Activated CD8-positive, alpha-beta T cell treated with anti-CD3 and anti-CD28 coated beads for 36 hours (primary cell): ENCODE results near the gene MEF2C. TPM values are rescaled to one million over a fixed set of nuclear protein-coding genes. Genes with fewer than 3 reads are reported as not detected.

ENCODE experiments used
- ATAC-seq: fragments of 200-7000 bp; cut with Tn5 transposase; one replicate; pipeline ENCODE4 v1.10.0; 2021; ENCODE audit warnings: mild to moderate bottlenecking, moderate library complexity
- CTCF ChIA-PET: fragments of 350-600 bp; sonication (Branson Sonifier 250); formaldehyde crosslinking; loops from one replicate; lab custom pipeline; 2021; ENCODE audit warnings: antibody characterized with exemption; lab: Charles Lee
- POLR2A ChIA-PET: fragments of 350-600 bp; sonication (Branson Sonifier 250); formaldehyde crosslinking; loops from one replicate; lab custom pipeline; 2021; ENCODE audit warnings: antibody characterized with exemption; lab: Charles Lee
- DNase-seq: peaks from one replicate; pipeline ENCODE4 v3.0.0-alpha.2; 2020
- H3K27ac Mint-ChIP-seq: one replicate; pipeline ENCODE4 v1.8.0; 2021; ENCODE audit warnings: mild to moderate bottlenecking, mixed read lengths
- H3K27me3 Mint-ChIP-seq: one replicate; pipeline ENCODE4 v1.8.0; 2021; ENCODE audit warnings: mixed read lengths
- H3K36me3 Mint-ChIP-seq: one replicate; pipeline ENCODE4 v1.8.0; 2021; ENCODE audit warnings: low read depth, mixed read lengths
- H3K4me1 Mint-ChIP-seq: one replicate; pipeline ENCODE4 v1.8.0; 2021; ENCODE audit warnings: low read depth, mixed read lengths
- H3K4me3 Mint-ChIP-seq: one replicate; pipeline ENCODE4 v1.8.0; 2021; ENCODE audit warnings: mild to moderate bottlenecking, moderate library complexity, mixed read lengths
- H3K9me3 Mint-ChIP-seq: one replicate; pipeline ENCODE4 v1.8.0; 2021; ENCODE audit warnings: mixed read lengths
- intact Hi-C: fragments of 100-400 bp; cut with micrococcal nuclease; formaldehyde crosslinking; loops from one replicate; pipeline ENCODE4 v1.10.0; 2022
- total RNA-seq, 2 experiments: library from RNA; stranded (reverse); gene quantifications; one replicate each; pipeline ENCODE4 v1.2.3, GENCODE V29; 2021
- TF ChIP-seq, protein P1 (sequence below): fragments of 200-600 bp; IDR thresholded peaks from one replicate; pipeline ENCODE4 v1.8.0; 2022; ENCODE audit warnings: antibody characterized with exemption, mild to moderate bottlenecking

MEF2C gene
- total RNA-seq, 2 experiments from 2014 or later = 0.27 to 1.3 TPM

- intact Hi-C loops = loop anchor here (5.0 kb wide), 1 partner anchor 33 kb away; no protein-coding TSS in a partner anchor
- no peak overlapping the region for H3K4me3 Mint-ChIP-seq
- H3K27ac Mint-ChIP-seq = no peak overlapping the region
- ChIA-PET POLR2A (interaction anchor here (1.2 kb wide), 1 partner anchor 15 kb away, joined by 5 read pairs; no protein-coding TSS in a partner anchor), CTCF (interaction anchor here (0.7 to 7.7 kb wide), 20 partner anchors 9 to 921 kb away, joined by 3 to 89 read pairs (median 6); no protein-coding TSS in a partner anchor)
- TF ChIP-seq, protein P1, sequence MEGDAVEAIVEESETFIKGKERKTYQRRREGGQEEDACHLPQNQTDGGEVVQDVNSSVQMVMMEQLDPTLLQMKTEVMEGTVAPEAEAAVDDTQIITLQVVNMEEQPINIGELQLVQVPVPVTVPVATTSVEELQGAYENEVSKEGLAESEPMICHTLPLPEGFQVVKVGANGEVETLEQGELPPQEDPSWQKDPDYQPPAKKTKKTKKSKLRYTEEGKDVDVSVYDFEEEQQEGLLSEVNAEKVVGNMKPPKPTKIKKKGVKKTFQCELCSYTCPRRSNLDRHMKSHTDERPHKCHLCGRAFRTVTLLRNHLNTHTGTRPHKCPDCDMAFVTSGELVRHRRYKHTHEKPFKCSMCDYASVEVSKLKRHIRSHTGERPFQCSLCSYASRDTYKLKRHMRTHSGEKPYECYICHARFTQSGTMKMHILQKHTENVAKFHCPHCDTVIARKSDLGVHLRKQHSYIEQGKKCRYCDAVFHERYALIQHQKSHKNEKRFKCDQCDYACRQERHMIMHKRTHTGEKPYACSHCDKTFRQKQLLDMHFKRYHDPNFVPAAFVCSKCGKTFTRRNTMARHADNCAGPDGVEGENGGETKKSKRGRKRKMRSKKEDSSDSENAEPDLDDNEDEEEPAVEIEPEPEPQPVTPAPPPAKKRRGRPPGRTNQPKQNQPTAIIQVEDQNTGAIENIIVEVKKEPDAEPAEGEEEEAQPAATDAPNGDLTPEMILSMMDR = no peak
- H3K4me1 Mint-ChIP-seq = peaks cover 16% of the 10 kb centered on the region
- ATAC-seq (no peak), DNase-seq (no peak)
- no peaks in the 10 kb centered on the region for H3K9me3 Mint-ChIP-seq
- H3K27me3 Mint-ChIP-seq = peaks cover 89% of the 10 kb centered on the region
- no peaks in the 10 kb centered on the region for H3K36me3 Mint-ChIP-seq
These were observed 193.1 kb downstream of the MEF2C start for GRCh38 chr5:88689668-88690408.

DNA sequence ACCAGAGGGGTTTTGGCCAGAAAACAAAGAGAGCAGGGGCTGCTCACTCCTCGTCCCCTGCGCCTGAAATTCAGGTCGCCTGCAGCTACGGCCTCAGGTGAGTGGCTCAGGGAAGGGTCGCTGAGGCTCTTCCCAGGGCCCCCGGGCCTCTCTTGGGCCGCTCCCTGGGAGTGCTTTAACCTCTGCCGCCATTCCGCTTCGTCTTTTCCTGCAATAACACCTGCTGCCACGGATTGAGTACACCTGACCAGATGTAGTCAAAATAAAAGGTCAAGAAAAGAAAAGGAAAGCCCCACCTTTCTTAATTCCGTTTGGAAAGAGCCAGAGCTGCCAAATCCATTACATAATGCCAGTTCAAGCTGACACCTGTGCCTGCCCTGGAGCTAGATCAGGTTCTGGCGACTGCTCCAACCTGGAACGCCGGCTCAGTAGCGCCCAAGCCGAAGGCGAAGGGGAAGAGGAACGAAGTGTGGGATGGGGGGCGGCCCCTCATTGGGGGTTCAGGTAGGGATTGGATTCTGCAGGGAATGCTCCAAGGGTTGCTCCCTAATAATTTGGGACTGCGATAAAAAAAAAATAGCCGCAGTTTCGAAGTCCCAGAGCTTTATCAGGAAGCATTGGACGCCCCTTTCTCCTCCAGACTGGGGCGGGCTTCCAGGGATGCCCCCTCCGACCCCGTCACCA is 193.9 kb downstream of the MEF2C start:
- DNase-seq (no peak), ATAC-seq (no peak)
- Mint-ChIP-seq H3K27me3 (peaks cover 90% of the 10 kb centered on the region), H3K4me1 (peaks cover 16% of the 10 kb centered on the region), H3K27ac (no peak overlapping the region), H3K4me3 (no peak overlapping the region), H3K36me3 (no peaks in the 10 kb centered on the region), H3K9me3 (no peaks in the 10 kb centered on the region)
- intact Hi-C loops = no loop called here
- POLR2A ChIA-PET = interaction anchor here (1.1 to 1.2 kb wide), 2 partner anchors 14 to 15 kb away, joined by 3 to 5 read pairs; no protein-coding TSS in a partner anchor
- CTCF ChIA-PET = interaction anchor here (0.7 to 6.9 kb wide), 8 partner anchors 8 to 910 kb away, joined by 3 to 89 read pairs (median 11); no protein-coding TSS in a partner anchor
- TF ChIP-seq, protein P1 = no peak

DNA sequence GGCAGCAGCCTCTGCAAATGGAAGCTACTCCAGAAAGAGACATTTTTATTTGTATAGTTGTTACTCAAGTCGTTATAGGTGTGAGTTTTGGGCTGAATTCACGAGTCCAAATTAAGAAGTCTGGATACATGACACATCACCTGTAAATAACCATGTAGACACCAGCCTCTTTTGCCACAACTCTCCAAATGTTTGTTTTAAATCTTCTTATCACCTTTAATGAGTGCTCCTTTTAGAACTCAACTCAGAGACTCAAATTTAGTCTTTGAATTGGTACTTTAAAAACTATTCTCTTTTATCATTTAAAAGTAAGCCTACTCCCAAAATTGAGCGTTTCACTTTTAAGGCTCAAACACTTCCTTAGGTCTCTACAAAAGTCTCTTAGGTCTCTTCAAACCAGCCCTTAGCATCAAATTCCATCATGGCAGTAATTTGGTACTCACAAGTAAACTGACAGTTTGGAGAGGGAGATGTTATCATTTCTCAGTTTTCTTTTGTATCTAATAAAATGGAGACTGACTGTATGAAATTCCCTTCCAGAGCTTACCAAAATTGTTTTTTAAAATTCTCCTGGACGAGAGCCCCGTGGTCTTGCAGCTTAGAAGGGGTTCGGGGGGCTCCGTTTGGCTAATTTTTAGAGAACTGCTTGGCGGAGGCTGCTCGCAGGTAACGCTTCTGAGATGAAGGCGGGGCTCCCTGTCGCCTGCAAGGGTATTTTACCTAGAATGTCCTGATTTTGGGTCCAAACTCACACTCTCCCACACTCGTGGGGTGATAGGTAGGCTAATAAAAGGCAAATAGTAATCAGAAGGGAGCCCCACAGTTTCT is 194.6 kb downstream of the MEF2C start:
- Mint-ChIP-seq H3K4me3 (no peak overlapping the region), H3K36me3 (no peaks in the 10 kb centered on the region), H3K27me3 (peaks cover 91% of the 10 kb centered on the region), H3K27ac (no peak overlapping the region), H3K9me3 (no peaks in the 10 kb centered on the region), H3K4me1 (peaks cover 21% of the 10 kb centered on the region)
- DNase-seq = no peak
- CTCF ChIA-PET = interaction anchor here (0.7 to 6.9 kb wide), 3 partner anchors 29 to 909 kb away, joined by 3 to 89 read pairs (median 33); no protein-coding TSS in a partner anchor
- no peak for ATAC-seq
- POLR2A ChIA-PET = interaction anchor here (1.1 kb wide), 1 partner anchor 14 kb away, joined by 3 read pairs; no protein-coding TSS in a partner anchor
- intact Hi-C loops = no loop called here
- TF ChIP-seq, protein P1 = no peak

DNA sequence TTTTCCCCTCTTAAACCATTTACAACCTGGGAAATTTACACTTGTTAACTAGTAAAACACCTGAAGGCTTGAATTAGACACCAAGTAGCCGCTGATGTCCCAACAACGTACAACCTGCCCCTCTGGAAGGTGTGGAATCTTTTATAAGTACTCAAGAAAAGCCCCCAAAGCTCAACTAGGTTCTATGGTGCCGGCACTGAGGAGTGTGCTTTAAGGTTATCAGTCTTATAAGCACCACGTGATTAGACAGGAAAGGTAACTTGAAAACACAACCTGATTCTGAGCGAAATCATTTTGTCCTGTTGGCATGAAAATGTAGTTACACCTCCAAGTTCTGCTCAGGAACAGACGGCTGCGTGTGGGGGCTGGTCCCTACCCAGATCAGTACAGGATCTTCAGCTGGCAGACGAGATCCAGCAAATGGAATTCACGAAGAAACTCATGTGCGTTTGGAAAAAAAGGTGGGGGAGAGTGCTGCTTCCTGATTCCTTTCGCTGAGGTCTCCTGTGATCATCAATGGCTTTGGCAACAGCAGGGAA is 195.5 kb downstream of the MEF2C start:
- H3K27me3 Mint-ChIP-seq = peaks cover 91% of the 10 kb centered on the region
- TF ChIP-seq, protein P1 = no peak
- H3K4me3 Mint-ChIP-seq = no peak overlapping the region
- POLR2A ChIA-PET = no interaction called here
- H3K4me1 Mint-ChIP-seq = peaks cover 21% of the 10 kb centered on the region
- DNase-seq (no peak), ATAC-seq (no peak)
- intact Hi-C loops = no loop called here
- CTCF ChIA-PET = interaction anchor here (6.9 kb wide), 1 partner anchor 908 kb away, joined by 89 read pairs; no protein-coding TSS in a partner anchor
- no peaks in the 10 kb centered on the region for H3K9me3 Mint-ChIP-seq
- no peaks in the 10 kb centered on the region for H3K36me3 Mint-ChIP-seq
- H3K27ac Mint-ChIP-seq = no peak overlapping the region
